AG08396 (cell line): ENCODE results near the gene PHETA2.
"Not testable (repeated sequence)": the region's sequence is repeated elsewhere in the genome, so short reads cannot be mapped to it uniquely, and the experiment has no call there.

Experiments used
- DNase-seq: peaks from one replicate; pipeline ENCODE4 v3.0.0; 2012; ENCODE audit warnings: low spot score, mixed read lengths

Gene PHETA2

DNA sequence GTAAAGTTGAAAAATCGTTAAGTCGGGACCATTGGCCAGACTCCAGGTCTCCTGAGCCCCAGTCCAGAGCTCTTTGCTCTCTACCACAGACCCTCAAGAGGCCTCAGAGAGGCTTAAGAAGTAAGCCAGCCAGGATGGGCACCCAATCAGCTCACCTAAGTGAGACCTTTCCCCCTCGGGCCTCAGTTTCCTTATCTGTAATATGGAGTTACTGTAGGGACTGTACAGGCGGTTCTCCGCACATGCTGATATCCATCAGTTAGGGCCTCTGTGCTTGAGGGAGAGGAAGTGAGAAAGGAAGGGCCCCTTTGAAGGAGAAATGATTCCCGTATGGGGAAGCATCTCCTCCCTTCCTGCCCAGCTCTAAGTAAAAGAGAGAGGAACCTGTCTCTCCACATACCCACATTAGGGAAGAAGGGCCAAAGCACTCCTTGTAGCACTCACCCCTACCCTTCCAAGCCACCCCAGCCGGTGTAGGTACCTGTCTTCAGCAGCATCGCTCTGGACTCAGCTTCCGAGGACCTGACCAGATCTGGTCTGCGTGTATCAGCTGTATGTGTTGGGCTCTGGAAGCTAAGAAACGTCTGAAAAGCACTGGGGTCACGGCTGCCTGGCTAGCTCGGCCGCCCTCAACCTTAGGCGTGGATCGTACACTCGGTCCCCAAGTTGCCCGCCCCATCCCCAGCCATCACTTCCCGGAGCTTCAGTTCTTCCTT, 4.1 kb upstream of the PHETA2 start:
- DNase-seq: no peak

DNA sequence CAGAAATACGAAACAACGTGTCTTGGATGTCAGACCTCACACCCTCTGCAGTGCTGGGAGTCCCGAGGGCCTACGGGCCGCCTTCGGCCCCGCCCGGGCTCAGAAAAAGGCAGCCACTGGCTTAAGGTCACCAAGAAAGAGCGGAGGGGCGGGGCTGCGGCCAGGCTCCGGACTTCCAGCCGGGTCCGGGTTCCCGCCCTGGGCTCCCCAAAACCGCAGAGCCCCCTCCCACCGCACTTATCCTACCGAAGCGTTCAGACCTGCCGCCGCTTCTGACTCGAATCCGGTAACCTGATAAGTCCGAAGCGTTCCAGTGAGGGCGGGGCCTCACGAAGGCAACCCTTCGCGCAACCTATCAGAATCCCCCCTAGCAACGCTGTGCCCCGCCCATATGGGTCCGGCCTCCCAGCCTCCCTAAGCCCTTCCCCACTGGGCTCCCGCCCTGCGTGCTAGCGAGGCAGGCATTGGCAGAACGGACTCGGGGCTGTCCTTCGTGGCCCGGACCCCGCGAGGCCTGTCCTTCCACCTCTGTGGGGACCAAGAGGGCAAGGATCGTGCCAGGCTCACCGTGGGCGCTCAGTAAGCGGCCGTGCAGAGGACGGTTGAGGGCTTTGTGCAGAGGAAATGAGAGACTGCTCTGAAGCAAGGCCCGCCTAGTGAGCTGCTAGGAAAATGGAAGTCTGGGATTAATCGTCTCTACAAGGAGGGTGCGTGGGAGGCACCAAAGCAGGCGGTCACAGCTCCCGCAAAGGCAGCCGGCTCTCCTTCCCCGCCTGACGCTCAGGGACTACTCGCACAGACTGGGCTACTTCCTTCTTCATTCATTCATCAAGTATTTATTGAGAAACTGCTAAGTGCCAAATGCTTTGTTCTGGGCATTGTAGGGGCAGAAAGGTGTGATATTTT, 3.3 kb upstream of the PHETA2 start, which contains the start of gene NAGA:
NAGA (minus strand) TSS at position 296 of the 906 bp plus-strand sequence. CDS start 515 bp downstream, outside the sequence.
- DNase-seq: peak; percentile 95

DNA sequence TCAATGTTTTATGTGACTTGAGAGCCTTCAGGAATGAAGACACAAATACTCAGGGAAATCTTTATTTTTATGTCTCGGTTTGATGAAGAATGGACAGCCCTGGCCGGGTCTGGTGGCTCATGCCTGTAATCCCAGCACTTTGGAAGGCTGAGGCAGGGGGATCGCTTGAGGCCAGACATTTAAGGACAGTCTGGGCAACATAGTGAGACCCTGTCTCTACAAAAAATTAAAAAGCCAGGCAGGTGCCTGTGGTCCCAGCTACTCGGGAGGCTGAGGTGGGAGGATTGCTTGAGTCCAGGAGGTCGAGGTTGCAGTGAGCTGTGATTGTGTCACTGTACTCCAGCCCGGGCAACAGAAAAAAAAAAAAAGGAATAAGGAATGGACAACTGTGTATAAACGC, 2.5 kb upstream of the PHETA2 start:
- not testable (repeated sequence) for DNase-seq

GRCh38 chr22:42072606-42073330, 1.3 kb upstream of the PHETA2 start:
- DNase-seq: no peak

GRCh38 chr22:42073621-42074041, 417 bp upstream of the PHETA2 start:
- no peak for DNase-seq

DNA sequence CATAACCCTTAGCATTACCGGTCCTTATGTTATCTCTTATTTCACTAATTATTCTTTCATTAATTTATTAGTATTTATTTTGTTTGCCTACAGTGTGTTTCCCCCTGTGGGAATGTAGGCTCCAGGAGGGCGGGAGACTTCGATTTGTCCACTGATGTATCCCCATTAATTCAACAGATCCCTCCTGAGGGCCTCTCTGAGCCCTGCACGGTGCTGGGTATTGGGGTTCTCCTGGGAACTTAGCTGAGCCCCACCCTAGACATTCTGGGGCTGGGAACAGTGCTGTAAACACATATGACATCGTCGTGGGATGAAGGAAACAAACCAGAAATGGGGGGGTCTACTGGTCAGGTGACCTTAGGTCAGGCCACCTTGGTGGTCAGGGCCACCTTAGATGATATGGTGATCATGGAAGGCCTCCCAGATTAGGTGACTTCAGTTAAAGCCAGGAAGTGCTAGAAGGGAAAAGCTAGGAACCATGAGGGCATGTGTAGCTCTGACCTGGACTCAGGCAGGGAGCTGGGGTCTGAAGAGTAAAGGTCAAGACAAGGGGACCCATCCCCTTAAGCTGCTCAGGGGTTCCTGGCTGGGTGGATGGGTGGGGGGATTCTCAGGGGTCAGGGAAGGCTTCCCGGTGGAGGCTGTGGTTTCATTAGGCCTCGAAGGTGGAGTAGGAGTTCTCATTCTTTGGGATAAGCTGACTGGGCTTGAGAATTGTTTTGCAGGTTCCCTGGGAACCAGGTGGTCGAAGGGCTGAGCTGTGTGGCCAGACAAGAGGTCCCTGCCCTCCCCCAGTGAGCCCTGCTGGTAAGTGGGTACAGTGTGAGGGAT, 1.0 kb downstream of the PHETA2 start:
- DNase-seq: no peak

DNA sequence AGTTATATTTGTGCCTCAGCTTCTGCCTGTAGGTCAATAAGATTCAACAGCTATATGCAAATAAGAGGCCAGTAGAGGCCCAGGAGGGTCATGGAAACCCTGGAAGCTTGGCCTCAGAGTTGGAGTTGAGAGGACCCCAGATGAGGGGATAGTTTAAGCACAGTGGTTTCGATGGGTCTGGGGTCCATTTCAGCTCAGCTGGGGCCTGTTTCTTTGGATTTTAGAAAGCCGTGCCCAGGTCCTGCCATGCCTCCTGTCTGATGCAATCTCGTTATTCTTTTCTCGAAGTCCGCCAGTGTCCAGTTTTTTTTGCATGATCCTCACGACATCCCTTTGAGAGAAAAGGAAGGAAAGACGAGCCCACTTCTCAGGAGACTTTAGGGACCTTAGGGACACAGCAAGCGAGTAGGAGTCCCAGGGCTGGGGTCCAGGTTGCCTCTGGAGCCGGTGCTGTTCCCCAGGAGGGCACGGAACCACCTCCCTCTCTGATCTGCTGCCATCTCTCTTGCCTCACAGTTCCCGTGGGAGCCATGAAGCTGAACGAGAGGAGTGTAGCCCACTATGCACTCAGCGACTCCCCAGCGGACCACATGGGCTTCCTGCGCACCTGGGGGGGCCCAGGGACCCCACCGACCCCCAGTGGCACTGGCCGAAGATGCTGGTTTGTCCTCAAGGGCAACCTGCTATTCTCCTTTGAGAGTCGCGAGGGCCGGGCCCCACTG, 2.9 kb downstream of the PHETA2 start:
- DNase-seq: no peak

- no peak for DNase-seq
Observed at GRCh38 chr22:42077486-42078125, 3.6 kb downstream of the PHETA2 start.

- DNase-seq: no peak
Observed at GRCh38 chr22:42078469-42079318, 4.6 kb downstream of the PHETA2 start.

DNA sequence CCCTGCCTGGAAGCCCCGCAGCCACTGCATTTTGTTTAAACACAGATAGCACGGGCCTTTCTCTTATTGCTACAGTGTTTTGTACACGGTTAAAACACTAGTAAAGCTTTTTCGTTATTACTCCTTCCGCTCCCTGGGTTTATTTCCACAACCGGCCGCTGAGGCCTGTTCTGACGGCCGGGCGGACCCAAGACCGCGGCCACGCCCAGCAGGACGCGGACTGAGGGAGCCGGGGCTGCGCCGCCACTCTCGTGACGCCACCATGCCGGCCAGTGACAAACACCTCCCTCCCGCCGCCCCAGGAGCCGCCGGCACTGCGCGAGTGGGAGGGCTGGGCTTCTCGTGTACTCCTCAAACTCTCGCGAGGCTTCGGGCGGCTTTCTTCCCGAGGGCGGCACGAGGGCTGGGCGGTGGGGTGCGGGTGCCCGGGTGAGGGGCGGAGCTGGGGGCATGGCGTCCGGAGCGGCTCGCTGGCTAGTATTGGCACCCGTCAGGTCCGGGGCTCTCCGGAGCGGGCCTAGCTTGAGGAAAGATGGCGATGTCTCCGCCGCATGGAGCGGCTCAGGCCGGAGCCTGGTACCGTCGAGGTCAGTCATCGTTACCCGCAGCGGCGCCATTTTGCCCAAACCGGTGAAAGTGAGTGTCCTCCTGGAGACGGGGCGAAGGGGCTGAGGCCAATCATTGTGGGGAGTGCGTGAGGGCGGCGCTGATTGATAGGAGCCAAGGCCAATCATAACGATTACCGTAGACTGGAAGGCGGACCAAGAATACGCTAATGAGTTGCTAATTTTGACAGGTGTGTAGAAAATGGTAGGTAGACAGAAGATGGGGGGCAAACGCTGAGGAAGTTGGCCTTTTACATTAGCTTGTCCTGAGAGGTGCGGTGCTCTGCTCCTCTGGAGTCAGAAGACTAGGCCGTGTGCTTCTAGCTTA, 5.5 kb downstream of the PHETA2 start, which contains the start of gene SMDT1:
SMDT1 (plus strand) TSS at position 382 of the 933 bp plus-strand sequence; CDS start at position 451, 69 bp downstream.
- DNase-seq: peak; percentile 98

GRCh38 chr22:42080287-42080686, 6.2 kb downstream of the PHETA2 start:
- DNase-seq: peak; percentile 34

DNA sequence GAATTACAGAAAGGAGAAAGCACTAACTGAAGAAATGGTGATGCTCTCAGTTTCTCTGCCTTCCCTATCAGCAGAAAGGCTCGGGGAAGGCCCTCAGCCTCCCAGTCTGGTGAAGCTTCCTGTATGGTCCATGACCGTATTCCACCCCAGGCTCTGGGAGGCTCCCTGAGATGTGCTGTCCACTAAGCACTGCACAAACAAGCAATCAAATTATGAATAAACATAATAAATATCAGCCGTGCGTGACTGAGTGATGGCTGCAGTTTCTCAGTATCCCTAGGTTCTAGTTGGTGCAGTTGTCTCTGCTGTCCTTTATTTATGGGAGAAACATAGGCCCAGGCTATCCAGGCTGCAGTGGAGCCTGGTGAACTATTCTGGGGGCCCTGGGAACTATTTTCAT, 9.1 kb downstream of the PHETA2 start:
- no peak for DNase-seq

DNA sequence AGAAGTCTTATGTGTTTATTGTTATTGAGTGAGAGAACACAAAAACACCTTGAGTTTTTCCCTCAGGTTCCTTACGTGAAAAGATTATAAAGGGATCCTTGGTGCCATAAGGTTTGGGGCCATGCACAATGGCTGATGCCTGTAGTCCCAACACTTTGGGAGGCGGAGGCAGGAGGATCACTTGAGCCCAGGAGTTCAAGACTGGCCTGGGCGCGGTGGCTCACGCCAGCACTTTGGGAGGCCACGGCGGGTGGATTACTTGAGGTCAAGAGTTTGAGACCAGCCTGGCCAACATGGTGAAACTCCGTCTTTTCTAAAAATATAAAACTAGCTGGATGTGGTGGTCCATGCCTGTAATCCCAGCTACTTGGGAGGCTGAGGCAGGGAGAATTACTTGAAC, 10.8 kb downstream of the PHETA2 start:
- no peak for DNase-seq

DNA sequence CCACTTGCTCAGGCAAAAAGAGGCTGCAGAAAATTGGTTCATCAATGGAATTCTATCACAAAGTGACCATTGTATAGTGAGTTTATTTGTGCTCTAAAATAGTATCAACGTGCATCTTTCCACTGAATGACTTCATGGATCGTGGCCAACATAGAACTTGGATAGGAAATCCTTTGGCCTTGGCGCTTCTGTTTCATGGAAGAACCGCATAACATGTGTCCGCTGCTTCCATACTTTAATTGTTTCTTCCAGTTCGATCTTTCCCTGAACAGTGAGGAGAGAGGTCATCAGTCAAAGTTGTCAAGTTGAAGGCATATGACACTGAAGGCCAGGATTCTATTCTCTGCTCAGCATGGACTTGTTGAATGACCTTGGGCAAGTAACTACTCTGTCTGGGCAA, 12.0 kb downstream of the PHETA2 start:
- DNase-seq: no peak

GRCh38 chr22:42090596-42091454, 16.8 kb downstream of the PHETA2 start, which contains the start of gene NDUFA6:
TSS of gene NDUFA6 (minus strand) at chr22:42090772. CDS start at chr22:42090744, 28 bp downstream.
- DNase-seq: peak; percentile 99

GRCh38 chr22:42091455-42091782, 17.4 kb downstream of the PHETA2 start:
- DNase-seq: no peak

DNA sequence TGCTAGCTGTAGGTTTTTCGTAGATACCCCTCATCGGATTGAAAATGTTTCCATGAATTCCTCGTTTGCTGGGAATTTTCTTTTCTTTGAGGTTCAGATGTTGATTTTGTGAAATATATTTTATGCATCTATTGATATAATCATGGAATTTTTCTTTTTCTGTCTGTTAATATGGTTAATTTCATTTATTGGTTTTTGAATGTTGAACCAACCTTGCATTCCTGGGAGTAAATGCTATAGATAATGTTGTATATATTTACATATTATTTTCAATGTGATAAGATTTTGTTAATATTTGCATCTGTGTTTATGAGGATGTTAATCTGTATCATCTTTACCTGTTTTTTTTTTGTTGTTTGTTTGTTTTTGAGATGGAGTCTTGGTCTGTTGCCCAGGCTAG, 27.2 kb downstream of the PHETA2 start:
- no peak for DNase-seq
